Measurements from ENCODE around the gene MAP3K13.
"Not testable (repeated sequence)": the region's sequence is repeated elsewhere in the genome, so short reads cannot be mapped to it uniquely, and the experiment has no call there.

The MAP3K13 gene

GRCh38 chr3:185361920-185362319 is 1.0 kb upstream of the MAP3K13 start:
- DNase-seq = no peak
- Mint-ChIP-seq H3K9me3 (no peaks in the 10 kb centered on the region), H3K4me3 (no peak overlapping the region), H3K27me3 (ENCODE audit: low read depth, poor library complexity) (peaks cover 64% of the 10 kb centered on the region), H3K36me3 (ENCODE audit: low read depth) (no peaks in the 10 kb centered on the region), H3K27ac (no peak overlapping the region), H3K4me1 (peaks cover 23% of the 10 kb centered on the region)
- TF ChIP-seq CTCF (IDR thresholded peaks at IDR 0.05) = no peak

GRCh38 chr3:185363662-185364203 is 797 bp downstream of the MAP3K13 start:
- DNase-seq = no peak
- no peak for TF ChIP-seq CTCF (IDR thresholded peaks at IDR 0.05)
- no peaks in the 10 kb centered on the region for H3K9me3 Mint-ChIP-seq
- no peaks in the 10 kb centered on the region for H3K36me3 Mint-ChIP-seq (ENCODE audit: low read depth)
- H3K4me1 Mint-ChIP-seq = peaks cover 23% of the 10 kb centered on the region
- H3K27me3 Mint-ChIP-seq (ENCODE audit: low read depth, poor library complexity) = peaks cover 64% of the 10 kb centered on the region
- no peak overlapping the region for H3K27ac Mint-ChIP-seq
- H3K4me3 Mint-ChIP-seq = peak overlapping the region; percentile 94

- Mint-ChIP-seq H3K27me3 (ENCODE audit: low read depth, poor library complexity) (peaks cover 61% of the 10 kb centered on the region), H3K36me3 (ENCODE audit: low read depth) (no peaks in the 10 kb centered on the region), H3K4me3 (no peak overlapping the region), H3K4me1 (peaks cover 23% of the 10 kb centered on the region), H3K27ac (no peak overlapping the region), H3K9me3 (no peaks in the 10 kb centered on the region)
- no peak for TF ChIP-seq CTCF (IDR thresholded peaks at IDR 0.05)
- no peak for DNase-seq
Observed at GRCh38 chr3:185365291-185366073, 2.5 kb downstream of the MAP3K13 start.

- no peaks in the 10 kb centered on the region for H3K9me3 Mint-ChIP-seq
- peaks cover 60% of the 10 kb centered on the region for H3K27me3 Mint-ChIP-seq (ENCODE audit: low read depth, poor library complexity)
- H3K27ac Mint-ChIP-seq = no peak overlapping the region
- no peak for TF ChIP-seq CTCF (IDR thresholded peaks at IDR 0.05)
- no peak for DNase-seq
- peaks cover 23% of the 10 kb centered on the region for H3K4me1 Mint-ChIP-seq
- no peaks in the 10 kb centered on the region for H3K36me3 Mint-ChIP-seq (ENCODE audit: low read depth)
- no peak overlapping the region for H3K4me3 Mint-ChIP-seq
Observed at GRCh38 chr3:185366074-185366335, 3.1 kb downstream of the MAP3K13 start.

GRCh38 chr3:185366913-185367312 is 4.0 kb downstream of the MAP3K13 start:
- Mint-ChIP-seq H3K36me3 (ENCODE audit: low read depth) (no peaks in the 10 kb centered on the region), H3K4me1 (peaks cover 29% of the 10 kb centered on the region), H3K27me3 (ENCODE audit: low read depth, poor library complexity) (peaks cover 60% of the 10 kb centered on the region), H3K4me3 (no peak overlapping the region), H3K27ac (no peak overlapping the region), H3K9me3 (no peaks in the 10 kb centered on the region)
- no peak for DNase-seq
- no peak for TF ChIP-seq CTCF (IDR thresholded peaks at IDR 0.05)

- H3K27me3 Mint-ChIP-seq (ENCODE audit: low read depth, poor library complexity) = peaks cover 36% of the 10 kb centered on the region
- H3K36me3 Mint-ChIP-seq (ENCODE audit: low read depth); H3K27ac Mint-ChIP-seq; H3K9me3 Mint-ChIP-seq; DNase-seq; H3K4me1 Mint-ChIP-seq; H3K4me3 Mint-ChIP-seq: not testable (repeated sequence)
Observed at GRCh38 chr3:185370349-185370748, 7.4 kb downstream of the MAP3K13 start.
